Lower leg skin (tissue), 3 donors: ENCODE data around the gene LMF1.

Source experiments
- CTCF ChIP-seq, 3 donors: fragments of 450-650 bp; IDR thresholded peaks; one replicate each; pipeline ENCODE4 v1.5.1; 2016; ENCODE audit warnings: antibody characterized with exemption in 3 of 3, mild to moderate bottlenecking in 3 of 3, moderate library complexity in 2 of 3
- POLR2A ChIP-seq, 2 donors: fragments of 450-650 bp; IDR thresholded peaks; one replicate each; pipeline ENCODE4 v1.6.1; 2016 to 2017; ENCODE audit warnings: antibody characterized with exemption in 2 of 2, mild to moderate bottlenecking in 1 of 2, moderate library complexity in 1 of 2

- no peak for TF ChIP-seq CTCF (IDR thresholded peaks at IDR 0.05)
- no peak for TF ChIP-seq POLR2A (IDR thresholded peaks at IDR 0.05)
These were observed 13.4 kb upstream of the LMF1 start for GRCh38 chr16:984121-984694.
